Body of pancreas (tissue), 4 donors: ENCODE results near the gene HHATL. TPM values are rescaled to one million over a fixed set of nuclear protein-coding genes. Genes with fewer than 3 reads are reported as not detected.

Source experiments
- ATAC-seq: fragments of 150-250 bp; one replicate; pipeline ENCODE4 v1.9.1; 2016
- DNase-seq, 4 donors: peaks; one replicate each; pipeline ENCODE4 v3.0.0-alpha.2; 2019
- H3K27ac ChIP-seq, 4 donors: fragments of 200-600 bp; sonication (generic); 1 replicate in 3 of 4; 2 replicates in 1 of 4; pipeline versions ENCODE4 v1.5.1 to v1.6.1; 2016 to 2019; ENCODE audit warnings: mild to moderate bottlenecking in 1 of 4, mixed read lengths in 1 of 4, moderate library complexity in 1 of 4
- H3K27me3 ChIP-seq, 2 donors: fragments of 200-600 bp; sonication (generic); one replicate each; pipeline ENCODE4 v1.6.0; 2016; ENCODE audit warnings: mild to moderate bottlenecking in 1 of 2
- H3K36me3 ChIP-seq, 2 donors: fragments of 200-600 bp; sonication (generic); replicated peaks in 1 of 2; 2 replicates each; pipeline ENCODE4 v1.5.1; 2016; ENCODE audit warnings: low read depth in 2 of 2; ENCODE audit not compliant: insufficient read depth in 1 of 2
- H3K4me1 ChIP-seq: fragments of 200-600 bp; sonication (generic); one replicate; pipeline ENCODE4 v1.6.0; 2016
- H3K4me3 ChIP-seq, 2 donors: fragments of 200-600 bp; sonication (generic); 1 replicate in 1 of 2; 2 replicates in 1 of 2; pipeline ENCODE4 v1.5.1; 2016 to 2019
- H3K9me3 ChIP-seq, 3 donors: fragments of 200-600 bp; sonication (generic); 1 replicate in 2 of 3; 2 replicates in 1 of 3; pipeline ENCODE4 v1.5.1; 2016
- CTCF ChIP-seq, 7 experiments: fragments of 450-650 bp in 4 of 7; fragments of 200-600 bp in 3 of 7; sonication (generic) in 3 of 7; IDR thresholded peaks; one replicate each; pipeline ENCODE4 v1.5.1; 2016 to 2019; ENCODE audit warnings: antibody characterized with exemption in 7 of 7
- POLR2A ChIP-seq, 3 donors: fragments of 450-650 bp; IDR thresholded peaks; one replicate each; pipeline ENCODE4 v1.6.1; 2016; ENCODE audit warnings: antibody characterized with exemption in 3 of 3, mild to moderate bottlenecking in 2 of 3
- WGBS, 2 donors: methylation state at CpG; one replicate each; pipeline ENCODE4 v1.1.5; 2017; 5-methylcytosine and 5-hydroxymethylcytosine counted together
- intact Hi-C: fragments of 100-400 bp; cut with DNase I; formaldehyde crosslinking; loops from one replicate; pipeline ENCODE4 v1.15.1; 2023
- total RNA-seq, 2 donors: library from RNA; depleted of rRNA; stranded (reverse); fragments of >200 nt; gene quantifications; one replicate each; pipeline ENCODE4 v1.1.0, GENCODE V29; 2016

HHATL gene
- total RNA-seq, 2 donors from 2014 or later = 0.26 TPM; not detected in 1

- Histone ChIP-seq H3K9me3 (no peaks in the 10 kb centered on the region), H3K36me3 (no peaks in the 10 kb centered on the region), H3K4me3 (no peak overlapping the region), H3K27ac (no peak overlapping the region), H3K4me1 (no peaks in the 10 kb centered on the region), H3K27me3 (no peaks in the 10 kb centered on the region)
- 89 to 90% methylated on average over 10 of the region's 10 CpGs for WGBS, 2 donors
- intact Hi-C loops = no loop called here
- peak in 2 of 4 donors; percentile 0 to 4 for DNase-seq
- TF ChIP-seq CTCF (IDR thresholded peaks at IDR 0.05) (no peak), POLR2A (IDR thresholded peaks at IDR 0.05) (no peak)
- no peak for ATAC-seq
Observed at GRCh38 chr3:42709621-42710020, 7.0 kb upstream of the HHATL start.

GRCh38 chr3:42708611-42709151 lies 6.1 kb upstream of the HHATL start:
- DNase-seq (peak in 1 of 4 donors; percentile 9), ATAC-seq (no peak)
- no peaks in the 10 kb centered on the region for H3K27me3 ChIP-seq
- intact Hi-C loops = no loop called here
- TF ChIP-seq POLR2A (IDR thresholded peaks at IDR 0.05) = no peak
- no peak for TF ChIP-seq CTCF (IDR thresholded peaks at IDR 0.05)
- H3K4me3 ChIP-seq = no peak overlapping the region
- no peaks in the 10 kb centered on the region for H3K9me3 ChIP-seq
- no peak overlapping the region for H3K27ac ChIP-seq
- no peaks in the 10 kb centered on the region for H3K36me3 ChIP-seq
- 78 to 89% methylated on average over 6 to 10 of the region's 10 CpGs for WGBS, 2 donors
- no peaks in the 10 kb centered on the region for H3K4me1 ChIP-seq

GRCh38 chr3:42707620-42708355 lies 5.2 kb upstream of the HHATL start:
- 60 to 65% methylated on average over 6 to 8 of the region's 8 CpGs for WGBS, 2 donors
- no peak for ATAC-seq
- no peak overlapping the region for H3K4me3 ChIP-seq

GRCh38 chr3:42706721-42707619 lies 4.4 kb upstream of the HHATL start:
- Histone ChIP-seq H3K36me3 (no peaks in the 10 kb centered on the region), H3K27me3 (no peaks in the 10 kb centered on the region), H3K4me3 (no peak overlapping the region), H3K9me3 (no peaks in the 10 kb centered on the region), H3K27ac (no peak overlapping the region), H3K4me1 (no peaks in the 10 kb centered on the region)
- WGBS, 2 donors = 64 to 69% methylated on average over 7 of the region's 7 CpGs
- TF ChIP-seq POLR2A (IDR thresholded peaks at IDR 0.05) (no peak), CTCF (IDR thresholded peaks at IDR 0.05) (no peak)
- peak in 1 of 4 donors; percentile 1 for DNase-seq
- intact Hi-C loops = no loop called here
- no peak for ATAC-seq

More at GRCh38 chr3:42707620-42708355, 5.2 kb upstream of the HHATL start:
- no peak overlapping the region for H3K27ac ChIP-seq
- no peaks in the 10 kb centered on the region for H3K4me1 ChIP-seq
- TF ChIP-seq CTCF (IDR thresholded peaks at IDR 0.05) = no peak
- no peak for TF ChIP-seq POLR2A (IDR thresholded peaks at IDR 0.05)
- no peaks in the 10 kb centered on the region for H3K9me3 ChIP-seq
- H3K27me3 ChIP-seq = no peaks in the 10 kb centered on the region
- DNase-seq = peak in 1 of 4 donors; percentile 4
- intact Hi-C loops = no loop called here
- no peaks in the 10 kb centered on the region for H3K36me3 ChIP-seq
